Tibial nerve (tissue), 4 donors: ENCODE results near the gene SLC5A11. TPM values are rescaled to one million over a fixed set of nuclear protein-coding genes. Genes with fewer than 3 reads are reported as not detected.

Experiments used
- DNase-seq, 2 donors: peaks; one replicate each; pipeline ENCODE4 v3.0.0-alpha.2; 2019; ENCODE audit warnings: low spot score in 2 of 2
- H3K27ac ChIP-seq, 4 donors: fragments of 200-600 bp; sonication (generic) in 3 of 4; one replicate each; pipeline ENCODE4 v1.5.1; 2017 to 2019; ENCODE audit warnings: mild to moderate bottlenecking in 1 of 4
- H3K27me3 ChIP-seq, 2 donors: fragments of 200-600 bp; sonication (generic) in 1 of 2; one replicate each; pipeline versions ENCODE4 v1.5.1 to v1.6.0; 2017 to 2019
- H3K36me3 ChIP-seq, 3 donors: fragments of 200-600 bp; sonication (generic); one replicate each; pipeline ENCODE4 v1.5.1; 2018 to 2019
- H3K4me1 ChIP-seq, 4 donors: fragments of 200-600 bp; sonication (generic) in 3 of 4; one replicate each; pipeline ENCODE4 v1.5.1; 2017 to 2019
- H3K4me3 ChIP-seq, 4 donors: fragments of 200-600 bp; sonication (generic) in 3 of 4; one replicate each; pipeline ENCODE4 v1.5.1; 2017 to 2019; ENCODE audit warnings: mild to moderate bottlenecking in 1 of 4, moderate library complexity in 1 of 4
- H3K9me3 ChIP-seq, 4 donors: fragments of 200-600 bp; sonication (generic) in 3 of 4; one replicate each; pipeline ENCODE4 v1.5.1; 2017 to 2019
- CTCF ChIP-seq, 5 experiments: fragments of 200-600 bp in 3 of 5; fragments of 450-650 bp in 2 of 5; sonication (generic) in 3 of 5; IDR thresholded peaks; one replicate each; pipeline ENCODE4 v1.5.1; 2016 to 2019; ENCODE audit warnings: antibody characterized with exemption in 5 of 5, mild to moderate bottlenecking in 3 of 5, moderate library complexity in 2 of 5
- EP300 ChIP-seq, 2 donors: sonication (generic); formaldehyde crosslinking; IDR thresholded peaks; one replicate each; pipeline ENCODE4 v1.6.1; 2017; ENCODE audit warnings: antibody characterized with exemption in 2 of 2, mild to moderate bottlenecking in 1 of 2
- POLR2A ChIP-seq, 2 donors: fragments of 450-650 bp; IDR thresholded peaks; one replicate each; pipeline ENCODE4 v1.6.1; 2017; ENCODE audit warnings: antibody characterized with exemption in 2 of 2, mild to moderate bottlenecking in 2 of 2, moderate library complexity in 2 of 2
- WGBS, 2 donors: methylation state at CpG; one replicate each; pipeline ENCODE4 v1.1.5; 2018; 5-methylcytosine and 5-hydroxymethylcytosine counted together
- total RNA-seq, 4 donors: library from RNA; depleted of rRNA; stranded (reverse); fragments of >200 nt; gene quantifications; one replicate each; pipeline ENCODE4 v1.1.0, GENCODE V29; 2016

The SLC5A11 gene
- total RNA-seq, 4 donors from 2014 or later, result not detected

- no peak for TF ChIP-seq CTCF (IDR thresholded peaks at IDR 0.05)
- TF ChIP-seq EP300 (IDR thresholded peaks at IDR 0.05), result no peak
- no peak for TF ChIP-seq POLR2A (IDR thresholded peaks at IDR 0.05)
- WGBS, 2 donors, result 76 to 78% methylated on average over 3 of the region's 3 CpGs
- H3K36me3 ChIP-seq, result no peaks in the 10 kb centered on the region
- no peak for DNase-seq
- no peak overlapping the region for H3K27ac ChIP-seq
- no peaks in the 10 kb centered on the region for H3K4me1 ChIP-seq
- no peaks in the 10 kb centered on the region for H3K9me3 ChIP-seq
- H3K27me3 ChIP-seq, result no peaks in the 10 kb centered on the region
- no peak overlapping the region for H3K4me3 ChIP-seq
Observed at GRCh38 chr16:24847358-24847664, 1.5 kb downstream of the SLC5A11 start.

- TF ChIP-seq EP300 (IDR thresholded peaks at IDR 0.05) (no peak), CTCF (IDR thresholded peaks at IDR 0.05) (no peak), POLR2A (IDR thresholded peaks at IDR 0.05) (no peak)
Observed at GRCh38 chr16:24848065-24848464, 2.3 kb downstream of the SLC5A11 start.

GRCh38 chr16:24849641-24850040 lies 3.9 kb downstream of the SLC5A11 start:
- Histone ChIP-seq H3K27me3 (no peaks in the 10 kb centered on the region), H3K27ac (no peak overlapping the region), H3K4me3 (no peak overlapping the region), H3K9me3 (no peaks in the 10 kb centered on the region), H3K4me1 (peaks cover 0 to 6% (median 0%) of the 10 kb centered on the region in 4 donors), H3K36me3 (no peaks in the 10 kb centered on the region)
- 83 to 98% methylated on average over 5 of the region's 5 CpGs for WGBS, 2 donors
- TF ChIP-seq CTCF (IDR thresholded peaks at IDR 0.05) (no peak), POLR2A (IDR thresholded peaks at IDR 0.05) (no peak), EP300 (IDR thresholded peaks at IDR 0.05) (no peak)
- DNase-seq, result no peak

More at GRCh38 chr16:24848065-24848464, 2.3 kb downstream of the SLC5A11 start:
- Histone ChIP-seq H3K27me3 (no peaks in the 10 kb centered on the region), H3K9me3 (no peaks in the 10 kb centered on the region), H3K4me1 (no peaks in the 10 kb centered on the region), H3K4me3 (no peak overlapping the region), H3K36me3 (no peaks in the 10 kb centered on the region), H3K27ac (no peak overlapping the region)
- DNase-seq, result no peak
- 81% methylated on average over 5 of the region's 5 CpGs for WGBS, 2 donors

- DNase-seq, result no peak
- Histone ChIP-seq H3K27ac (no peak overlapping the region), H3K9me3 (no peaks in the 10 kb centered on the region), H3K36me3 (no peaks in the 10 kb centered on the region), H3K4me3 (no peak overlapping the region), H3K4me1 (peaks cover 0 to 6% (median 0%) of the 10 kb centered on the region in 4 donors), H3K27me3 (no peaks in the 10 kb centered on the region)
- no peak for TF ChIP-seq POLR2A (IDR thresholded peaks at IDR 0.05)
- TF ChIP-seq CTCF (IDR thresholded peaks at IDR 0.05), result no peak
- TF ChIP-seq EP300 (IDR thresholded peaks at IDR 0.05), result no peak
- WGBS, 2 donors, result 65 to 75% methylated on average over 9 of the region's 9 CpGs
Observed at GRCh38 chr16:24850289-24850938, 4.7 kb downstream of the SLC5A11 start.

GRCh38 chr16:24851700-24852099 lies 5.9 kb downstream of the SLC5A11 start:
- H3K4me1 ChIP-seq, result peaks cover 0 to 6% (median 0%) of the 10 kb centered on the region in 4 donors
- no peaks in the 10 kb centered on the region for H3K36me3 ChIP-seq
- no peak overlapping the region for H3K4me3 ChIP-seq
- H3K27me3 ChIP-seq, result no peaks in the 10 kb centered on the region
- no peak overlapping the region for H3K27ac ChIP-seq
- DNase-seq, result no peak
- no peaks in the 10 kb centered on the region for H3K9me3 ChIP-seq
- no peak for TF ChIP-seq POLR2A (IDR thresholded peaks at IDR 0.05)
- TF ChIP-seq EP300 (IDR thresholded peaks at IDR 0.05), result no peak
- no peak for TF ChIP-seq CTCF (IDR thresholded peaks at IDR 0.05)
- WGBS, 2 donors, result 78 to 84% methylated on average over 8 of the region's 8 CpGs
